Right kidney (tissue), 9 donors: ENCODE data around the gene SLC13A4.
"Not testable (repeated sequence)": the region's sequence is repeated elsewhere in the genome, so short reads cannot be mapped to it uniquely, and the experiment has no call there.

ENCODE experiments used
- DNase-seq: peaks from one replicate; pipeline ENCODE4 v3.0.0-alpha.2; 2016
- long read RNA-seq, 8 donors: transcript quantifications; one replicate each; lab custom pipeline, GENCODE V29; 2026

SLC13A4 gene
- long read RNA-seq, donor 1: 0 reads
- long read RNA-seq, donor 2: 0 reads
- long read RNA-seq, donor 3: 0 reads
- long read RNA-seq, donor 4: 0 reads
- long read RNA-seq, donor 5: 0 reads
- long read RNA-seq, donor 6: 0 reads
- long read RNA-seq, donor 7: 0 reads
- long read RNA-seq, donor 8: 0 reads

DNA sequence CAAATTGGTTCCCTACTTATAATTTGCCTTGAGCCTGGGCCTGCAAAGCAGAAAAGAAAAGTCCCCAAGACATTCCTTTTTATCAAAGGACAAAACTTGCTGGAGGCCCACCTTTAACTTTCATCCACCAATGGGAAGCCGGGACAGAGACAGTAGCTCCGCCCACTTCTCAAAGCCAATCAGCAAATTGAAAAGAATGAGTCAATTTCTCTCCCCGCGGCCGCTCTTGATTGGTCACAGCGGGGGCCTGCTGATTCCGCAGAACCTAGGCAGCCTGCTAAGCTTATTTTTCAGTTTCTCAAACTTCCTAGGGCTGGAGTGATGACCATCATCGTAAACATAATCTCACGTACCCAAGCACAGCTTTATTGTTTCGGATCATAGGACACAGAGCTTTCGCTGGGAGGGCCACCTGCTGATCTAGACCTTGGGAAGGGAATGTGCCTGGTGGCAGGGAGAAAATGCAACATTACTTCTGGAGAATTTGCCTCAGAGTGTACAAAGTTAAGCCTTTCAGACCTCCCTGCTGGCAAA is at the start of gene SLC13A4:
SLC13A4 (minus strand) TSS at position 51 of the 534 bp plus-strand sequence. CDS start 690 bp downstream, outside the sequence.
- DNase-seq: no peak

DNA sequence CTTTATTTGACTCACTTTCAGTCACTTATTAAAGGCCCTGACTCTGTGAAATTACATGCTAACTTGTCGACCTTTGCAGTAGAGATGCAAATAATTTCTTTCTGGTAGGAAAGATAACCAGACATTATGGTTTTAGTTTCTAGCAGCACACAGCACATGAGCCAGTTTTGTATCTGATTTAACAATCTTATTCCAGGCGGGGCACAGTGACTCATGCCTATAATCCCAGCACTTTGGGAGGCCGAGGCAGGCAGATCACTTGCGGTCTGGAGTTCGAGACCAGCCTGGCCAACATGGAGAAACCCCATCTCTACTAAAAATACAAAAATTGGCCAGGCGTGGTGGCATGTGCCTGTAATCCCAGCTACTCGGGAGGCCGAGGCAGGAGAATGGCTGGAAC is 47.9 kb upstream of the SLC13A4 start:
- not testable (repeated sequence) for DNase-seq

- no peak for DNase-seq
Measured at GRCh38 chr7:135775230-135775629, 47.2 kb upstream of the SLC13A4 start.

- DNase-seq: no peak
Measured at GRCh38 chr7:135774284-135774683, 46.3 kb upstream of the SLC13A4 start.

GRCh38 chr7:135773464-135773863 is 45.5 kb upstream of the SLC13A4 start:
- no peak for DNase-seq

GRCh38 chr7:135772639-135773222 is 44.7 kb upstream of the SLC13A4 start:
- DNase-seq: no peak

- DNase-seq: no peak
Measured at GRCh38 chr7:135771961-135772638, 44.1 kb upstream of the SLC13A4 start.

DNA sequence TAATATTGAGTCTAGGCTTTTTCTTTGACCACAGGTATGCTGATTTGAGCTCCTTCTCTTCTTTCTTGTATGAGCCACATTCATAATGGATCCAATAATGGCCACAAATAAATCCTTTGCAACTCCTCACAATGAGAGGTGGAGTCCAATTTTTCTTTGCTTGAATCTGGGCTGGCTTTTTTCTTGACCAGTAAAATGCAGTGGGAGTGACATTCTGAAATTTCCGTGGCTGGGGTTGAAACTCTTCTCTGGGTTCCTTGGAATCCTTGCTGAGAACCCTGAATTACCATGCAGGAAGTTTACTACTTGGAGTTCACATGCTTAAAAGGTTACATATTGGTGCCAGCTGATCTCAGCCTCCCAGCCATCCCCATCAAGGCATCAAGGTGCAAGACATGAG is 43.1 kb upstream of the SLC13A4 start:
- no peak for DNase-seq

GRCh38 chr7:135770139-135770710 is 42.2 kb upstream of the SLC13A4 start:
- no peak for DNase-seq

DNA sequence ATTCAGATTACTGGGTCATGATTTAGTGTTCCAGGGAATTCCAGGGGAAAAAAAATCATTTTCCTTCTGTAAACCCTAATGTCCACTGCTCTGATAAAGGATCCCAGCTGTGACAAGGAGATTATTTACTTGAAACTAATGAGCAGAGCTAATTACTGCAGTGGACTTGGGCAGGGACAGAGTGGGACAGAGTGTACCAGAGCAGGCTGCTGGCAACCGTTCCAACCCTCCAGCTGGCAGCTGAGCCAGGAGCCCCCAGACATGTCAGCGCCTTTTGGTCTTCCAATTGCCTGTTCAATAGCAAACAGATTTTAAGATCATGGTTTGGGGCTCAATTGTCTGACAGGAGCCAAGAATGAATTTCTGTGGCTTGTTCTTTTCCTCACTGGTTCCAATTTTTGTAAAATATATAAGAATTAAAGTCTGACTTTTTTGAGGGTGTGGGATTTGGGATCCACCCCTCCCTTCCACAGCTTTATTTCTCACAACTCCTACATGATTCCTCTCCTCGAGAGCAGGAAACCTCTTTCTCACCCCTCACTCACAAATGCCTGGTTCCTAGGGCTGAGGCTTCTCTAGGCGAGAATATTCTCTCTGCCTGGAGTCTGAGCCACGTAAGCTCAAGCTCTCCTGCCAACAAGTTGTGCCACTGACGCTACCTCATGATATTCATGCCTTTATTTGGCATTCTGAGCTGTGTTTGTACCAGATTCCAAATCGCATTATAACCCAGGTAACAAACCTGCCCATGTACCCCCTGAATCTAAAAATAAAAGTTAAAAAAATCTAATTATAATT is 41.2 kb upstream of the SLC13A4 start:
- DNase-seq: no peak

DNA sequence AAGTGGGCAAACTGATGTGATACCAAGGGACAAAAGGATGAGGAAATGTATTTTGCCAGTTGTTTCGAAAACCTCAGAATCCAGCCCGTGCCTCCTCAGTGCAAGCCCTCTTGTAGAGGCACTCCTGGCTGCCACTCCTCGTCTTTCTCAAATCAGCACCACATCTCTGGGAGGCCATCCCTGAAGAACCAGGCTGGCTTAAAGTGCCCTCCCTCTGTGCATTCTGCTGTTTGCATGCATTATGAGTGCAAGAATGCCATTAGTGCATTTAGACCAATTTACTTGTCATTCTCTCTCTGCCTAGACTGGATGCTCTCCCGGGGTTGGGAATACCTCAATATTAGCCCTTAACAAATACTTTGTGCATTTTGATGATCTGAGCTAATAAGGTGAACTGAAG is 40.5 kb upstream of the SLC13A4 start:
- DNase-seq: no peak

DNA sequence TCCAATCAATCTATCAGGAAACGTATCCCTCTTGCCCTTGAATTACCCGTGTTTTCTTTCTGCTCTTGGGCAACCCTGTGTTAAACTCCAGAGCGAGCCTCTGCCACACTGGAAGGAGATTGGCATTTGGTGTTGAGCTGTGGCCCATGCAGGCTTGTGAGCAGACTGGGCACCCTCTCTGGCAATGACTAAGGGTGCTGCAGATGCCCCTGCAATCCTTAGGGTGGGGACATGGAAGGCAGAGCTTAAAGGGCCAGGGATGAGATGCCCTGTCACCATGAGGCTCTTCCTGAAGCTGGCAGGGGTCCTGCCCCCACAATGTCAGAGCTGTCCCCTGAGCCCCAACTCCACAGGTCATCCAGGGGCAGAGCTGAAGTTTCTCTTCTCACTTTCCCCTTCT is 40.1 kb upstream of the SLC13A4 start:
- DNase-seq: no peak

DNA sequence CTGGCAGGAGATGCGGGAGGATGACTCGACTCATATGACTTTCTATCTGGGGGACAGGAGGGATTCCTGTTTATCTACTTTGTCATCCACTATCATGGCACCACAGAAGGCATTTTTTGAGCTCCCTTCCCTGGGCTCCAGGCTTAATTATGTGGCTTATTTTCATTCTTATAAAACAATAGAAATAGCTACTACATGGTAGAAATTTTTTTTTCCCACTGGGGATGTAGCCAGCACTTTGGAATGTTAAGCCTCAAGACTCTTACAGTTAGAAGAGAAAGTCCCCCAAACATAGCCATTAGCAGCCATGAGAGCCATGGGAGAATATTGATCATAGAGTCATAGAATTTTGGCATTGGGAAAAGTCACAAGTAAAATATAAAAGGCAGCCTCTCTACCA is 35.3 kb upstream of the SLC13A4 start:
- DNase-seq: no peak

DNA sequence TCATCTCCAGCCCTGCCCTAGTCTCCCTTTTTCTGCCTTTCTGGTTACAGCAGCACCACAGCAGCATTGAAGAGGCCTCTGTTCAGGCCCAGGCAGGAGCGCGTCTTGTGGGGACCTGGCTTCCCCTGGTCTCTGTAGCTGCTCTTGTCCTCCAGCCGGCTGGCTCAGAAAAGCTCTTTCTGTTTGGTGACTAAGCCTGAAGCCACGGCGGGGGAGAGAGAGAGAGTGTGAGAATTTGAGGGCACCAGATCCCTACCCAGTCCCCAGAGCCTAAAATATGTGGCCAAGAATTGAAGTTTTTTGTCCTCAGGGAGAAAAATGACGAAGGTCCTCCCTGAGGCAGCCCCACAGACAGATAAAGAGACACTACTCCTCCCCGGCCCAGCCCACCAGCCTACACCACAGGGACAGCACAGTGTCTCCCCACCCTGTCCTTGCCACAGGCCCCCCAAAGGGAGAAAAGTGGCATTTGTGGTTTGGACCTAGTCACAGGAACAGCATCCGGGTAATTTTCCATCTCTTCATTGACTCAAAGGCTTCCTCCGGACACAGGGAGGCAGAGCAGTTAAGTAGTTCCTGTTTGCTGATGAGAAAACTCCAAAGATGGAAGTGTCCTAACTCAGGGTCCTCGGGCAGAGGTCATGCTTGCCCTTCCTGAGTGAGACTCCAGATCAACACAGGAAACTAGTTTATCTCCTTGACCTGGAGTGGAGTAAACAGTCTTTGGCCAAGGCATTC is 33.9 kb upstream of the SLC13A4 start:
- no peak for DNase-seq

- no peak for DNase-seq
Measured at GRCh38 chr7:135759532-135759931, 31.5 kb upstream of the SLC13A4 start.

- DNase-seq: no peak
Measured at GRCh38 chr7:135758531-135758932, 30.5 kb upstream of the SLC13A4 start.

DNA sequence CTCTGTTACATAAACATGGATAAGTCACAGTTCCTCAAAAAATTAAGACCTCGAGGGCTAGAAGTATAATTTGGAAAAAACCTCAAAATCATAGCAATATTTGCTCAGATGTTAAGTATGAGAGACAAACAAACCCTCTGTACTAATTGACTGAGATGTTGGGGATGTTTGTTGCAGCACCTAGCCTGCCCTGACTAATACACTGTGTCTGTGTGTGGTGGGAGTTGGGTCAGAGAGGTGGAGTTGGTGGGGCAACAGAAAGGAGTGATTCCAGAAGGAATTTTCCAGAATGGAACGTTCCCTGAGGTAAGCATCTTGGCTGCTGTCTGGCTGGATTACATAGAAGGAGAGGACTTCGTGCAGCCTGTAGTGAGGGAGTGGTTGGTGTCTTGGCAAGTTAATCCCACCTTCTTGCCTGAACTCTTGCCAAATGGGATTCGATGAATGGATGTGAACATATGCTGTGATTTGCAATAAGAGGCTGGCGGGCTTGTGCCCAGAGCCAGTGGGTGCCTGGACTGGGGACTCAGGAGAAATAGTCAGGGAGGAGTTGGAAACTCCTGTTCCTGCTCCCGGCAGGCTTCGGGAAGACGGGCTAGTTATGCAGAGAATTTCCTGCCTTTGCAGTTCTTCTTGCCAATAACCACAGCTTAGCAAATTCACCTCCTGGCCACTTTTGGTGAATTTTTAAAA is 29.9 kb upstream of the SLC13A4 start:
- DNase-seq: no peak

GRCh38 chr7:135756191-135756590 is 28.2 kb upstream of the SLC13A4 start:
- no peak for DNase-seq

GRCh38 chr7:135755351-135755753 is 27.4 kb upstream of the SLC13A4 start:
- no peak for DNase-seq

DNA sequence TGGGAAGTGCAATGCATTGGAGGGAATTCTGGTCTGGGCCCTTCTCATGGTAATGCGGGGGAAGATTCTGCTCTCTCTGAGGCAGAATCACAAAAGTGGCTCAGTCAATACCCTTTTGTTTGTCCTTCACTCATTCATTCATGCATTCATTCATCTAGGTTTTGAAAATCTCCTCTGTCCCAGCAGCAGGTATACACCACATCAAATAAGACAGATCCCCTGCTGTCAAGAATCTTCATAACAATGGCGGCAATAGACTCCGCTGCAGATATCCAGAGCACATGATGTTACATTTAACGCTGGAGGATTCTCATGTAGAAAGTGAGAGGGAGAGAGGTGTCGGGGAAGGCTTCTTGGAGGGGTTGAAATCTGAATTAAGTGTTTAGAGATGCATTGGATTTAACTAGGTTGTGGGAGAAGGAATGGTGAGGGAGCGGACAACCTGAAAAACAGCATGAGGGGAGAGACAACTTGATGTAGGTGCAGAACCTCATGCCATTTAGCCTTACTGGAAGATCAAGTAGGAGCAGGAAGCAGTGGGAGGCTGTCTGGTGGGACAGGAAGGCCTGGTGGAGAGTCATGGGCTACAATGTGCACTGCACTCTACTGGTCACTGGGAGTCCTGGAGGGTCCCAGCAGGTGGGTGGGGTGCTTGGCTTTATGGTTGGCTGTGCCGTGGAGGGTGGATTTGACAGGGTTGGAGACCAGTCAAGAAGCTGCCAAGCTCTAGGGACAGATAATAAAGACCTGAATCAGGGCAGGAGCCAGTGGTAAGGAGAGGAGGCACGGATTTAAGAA is 25.8 kb upstream of the SLC13A4 start:
- no peak for DNase-seq
